D721Med (cell line): Measurements from ENCODE around the gene RBL1.
"Not testable (repeated sequence)": the region's sequence is repeated elsewhere in the genome, so short reads cannot be mapped to it uniquely, and the experiment has no call there.

Source experiments
- DNase-seq: peaks from one replicate; pipeline ENCODE4 v3.0.0; 2011; ENCODE audit warnings: low spot score; ENCODE audit not compliant: insufficient read length
- FAIRE-seq: peaks from 2 replicates; lab custom pipeline; 2011; peaks lifted over from hg19 to GRCh38; lab: Jason Lieb, UNC
- CTCF ChIP-seq: IDR thresholded peaks from 2 replicates; pipeline ENCODE4 v1.5.1; 2012; ENCODE audit warnings: mild to moderate bottlenecking, control low read depth; ENCODE audit not compliant: insufficient read depth; ENCODE audit errors: missing control alignments

Gene RBL1

GRCh38 chr20:36998652-36999051, 97.1 kb downstream of the RBL1 start:
- no peak for FAIRE-seq
- no peak for TF ChIP-seq CTCF
- DNase-seq = no peak

DNA sequence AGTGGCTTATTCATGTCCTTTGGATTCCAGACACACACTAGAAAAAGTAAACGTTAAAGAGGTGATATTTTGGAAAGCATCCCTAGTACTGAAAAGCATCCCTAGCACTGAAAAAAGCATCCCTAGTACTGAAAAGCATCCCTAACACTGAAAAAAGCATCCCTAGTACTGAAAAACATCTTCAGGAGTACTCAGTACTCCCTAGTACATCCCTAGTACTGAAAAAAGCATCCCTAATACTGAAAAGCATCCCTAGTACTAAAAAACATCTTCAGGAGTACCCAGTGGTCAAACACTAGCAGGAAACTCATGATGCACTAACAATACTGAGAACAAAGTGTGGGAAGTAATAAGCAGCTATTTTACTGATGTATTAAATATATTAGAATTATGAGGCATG, 98.7 kb downstream of the RBL1 start:
- DNase-seq (no peak), FAIRE-seq (no peak)
- no peak for TF ChIP-seq CTCF

- not testable (repeated sequence) for DNase-seq, FAIRE-seq
Measured at GRCh38 chr20:36994221-36994620, 101.6 kb downstream of the RBL1 start.

DNA sequence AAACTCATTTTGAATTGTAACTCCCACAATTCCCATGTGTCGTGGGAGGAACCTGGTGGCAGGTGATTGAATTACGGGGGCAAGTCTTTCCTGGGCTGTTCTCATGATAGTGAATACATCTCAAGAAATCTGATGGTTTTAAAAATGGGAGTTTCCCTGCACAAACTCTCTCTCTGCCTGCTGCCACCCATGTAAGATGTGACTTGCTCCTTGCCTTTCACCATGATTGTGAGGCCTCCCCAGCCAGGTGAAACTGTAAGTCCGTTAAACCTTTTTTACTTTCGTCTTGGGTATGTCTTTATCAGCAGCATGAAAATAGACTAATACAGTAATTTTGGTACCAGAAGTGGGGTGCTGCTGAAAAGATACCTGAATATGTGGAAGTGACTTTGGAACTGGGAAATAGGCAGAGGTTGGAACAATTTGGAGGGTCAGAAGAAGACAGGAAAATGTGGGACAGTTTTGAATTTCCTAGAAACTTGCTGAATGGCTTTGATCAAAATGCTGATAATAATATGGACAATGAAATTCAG, 102.9 kb downstream of the RBL1 start:
- DNase-seq (no peak), FAIRE-seq (no peak)
- TF ChIP-seq CTCF = no peak

DNA sequence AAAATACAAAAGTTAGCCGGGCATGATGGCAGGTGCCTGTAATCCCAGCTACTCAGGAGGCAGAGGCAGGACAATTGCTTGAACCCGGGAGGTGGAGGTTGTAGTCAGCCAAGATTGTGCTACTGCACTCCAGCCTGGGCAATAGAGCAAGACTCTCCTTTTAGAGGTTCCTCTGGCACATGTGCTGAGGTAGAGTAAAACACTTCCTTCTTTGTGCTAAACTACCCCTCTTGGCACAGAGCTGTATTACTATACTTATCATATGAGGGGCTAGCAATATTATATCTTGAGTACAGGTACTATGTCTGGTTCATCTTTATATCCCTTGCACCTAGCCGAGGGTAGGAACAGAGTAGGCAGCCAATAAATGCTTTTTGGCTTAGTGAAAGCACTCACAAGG, 104.1 kb downstream of the RBL1 start:
- no peak for DNase-seq
- no peak for TF ChIP-seq CTCF
- FAIRE-seq = no peak

- FAIRE-seq (no peak), DNase-seq (no peak)
- TF ChIP-seq CTCF = no peak
Measured at GRCh38 chr20:36989797-36990196, 106.0 kb downstream of the RBL1 start.

DNA sequence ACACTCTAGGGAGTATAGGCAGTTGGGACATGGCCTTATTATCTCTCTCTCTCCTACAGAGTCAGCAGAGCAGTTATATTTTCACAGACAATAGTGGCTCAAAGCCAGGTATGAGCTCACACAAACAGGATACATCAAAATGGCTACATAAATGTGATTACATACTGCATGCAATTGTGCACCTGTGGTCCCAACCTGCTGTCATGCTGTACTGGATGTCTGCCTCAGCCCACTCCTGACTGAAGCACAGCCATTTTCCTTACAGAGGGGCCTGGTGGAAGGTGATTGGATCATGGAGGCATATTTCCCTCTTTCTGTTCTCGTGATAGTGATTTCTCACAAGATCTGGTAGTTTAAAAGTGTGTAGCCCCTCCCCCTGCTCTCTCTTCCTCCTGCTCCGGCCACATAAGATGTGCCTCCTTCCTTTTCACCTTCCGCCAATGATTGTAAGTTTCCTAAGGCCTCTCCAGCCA, 107.3 kb downstream of the RBL1 start:
- FAIRE-seq (no peak), DNase-seq (no peak)
- no peak for TF ChIP-seq CTCF

GRCh38 chr20:36984257-36984638, 111.5 kb downstream of the RBL1 start:
- FAIRE-seq (no peak), DNase-seq (no peak)
- no peak for TF ChIP-seq CTCF
